T follicular helper cell (primary cell): Measurements from ENCODE around the gene ATP2B2.
"Not testable (repeated sequence)": the region's sequence is repeated elsewhere in the genome, so short reads cannot be mapped to it uniquely, and the experiment has no call there.

Source experiments
- DNase-seq: peaks from one replicate; pipeline ENCODE4 v3.0.0-alpha.2; 2020; ENCODE audit warnings: low read depth
- total RNA-seq, 2 experiments: gene quantifications; one replicate each; lab custom pipeline; 2026; lab: John Stamatoyannopoulos, UW

Gene ATP2B2
- 0 to 0.06 reads per million in 2 experiments for total RNA-seq

DNA sequence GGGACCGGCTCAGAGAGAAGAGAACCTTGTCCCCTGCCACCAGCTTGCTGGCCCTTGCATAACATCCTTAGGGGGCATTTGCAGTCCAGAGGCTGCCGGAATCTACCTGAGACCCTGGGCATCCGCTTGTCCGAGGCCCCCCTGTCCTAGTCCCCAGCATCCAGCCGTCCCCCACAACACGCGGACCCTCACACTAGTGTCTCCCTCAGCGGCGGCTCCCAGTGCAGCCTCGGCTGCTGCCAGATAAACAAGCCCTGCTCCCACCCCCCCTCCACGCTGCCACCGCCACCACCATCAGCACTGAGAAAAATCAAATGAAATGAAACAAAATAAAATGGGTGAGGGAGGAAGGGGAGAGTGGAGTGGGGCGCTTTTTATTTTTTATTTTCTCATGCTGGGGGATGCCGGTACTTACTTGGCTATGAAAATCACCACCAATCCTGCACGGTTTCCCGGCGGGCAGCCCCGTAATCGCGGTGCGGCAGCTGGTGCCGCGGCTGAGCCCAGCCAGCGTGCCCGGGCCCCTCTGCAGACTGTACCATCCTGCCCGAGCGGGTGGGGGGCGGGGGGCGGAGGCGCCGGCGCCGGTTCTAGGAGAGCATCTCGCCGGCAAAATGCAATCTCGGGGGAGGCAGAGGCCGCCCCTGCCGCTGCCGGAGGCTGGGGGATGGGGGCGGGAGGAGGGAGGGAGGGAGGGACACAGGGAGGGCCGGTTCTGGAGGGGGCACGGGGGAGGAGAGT lies at the start of gene ATP2B2:
TSS of gene ATP2B2 (minus strand) at position 537 of the 741 bp plus-strand sequence. CDS start 56,043 bp downstream, outside the sequence.
- no peak for DNase-seq

DNA sequence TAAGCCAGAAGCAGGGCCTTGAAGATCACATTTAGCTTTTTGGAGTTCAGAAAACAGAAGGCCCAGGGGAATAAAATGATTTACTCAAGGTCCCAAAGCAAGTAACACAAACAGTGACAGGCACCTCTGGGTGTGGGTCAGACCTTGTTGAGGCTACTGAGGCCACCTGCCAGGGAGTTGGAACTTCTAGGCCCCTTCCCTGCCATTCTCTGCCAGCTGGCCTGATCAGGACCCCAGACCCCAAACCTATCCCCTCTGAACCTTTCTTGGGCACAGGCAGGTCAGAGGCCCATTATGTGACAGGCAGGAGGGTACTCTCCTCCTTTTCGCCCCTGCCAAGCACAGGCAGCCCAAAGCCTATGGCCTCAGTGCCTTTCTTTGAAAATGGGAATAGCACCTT lies 49.4 kb upstream of the ATP2B2 start:
- DNase-seq, result no peak

DNA sequence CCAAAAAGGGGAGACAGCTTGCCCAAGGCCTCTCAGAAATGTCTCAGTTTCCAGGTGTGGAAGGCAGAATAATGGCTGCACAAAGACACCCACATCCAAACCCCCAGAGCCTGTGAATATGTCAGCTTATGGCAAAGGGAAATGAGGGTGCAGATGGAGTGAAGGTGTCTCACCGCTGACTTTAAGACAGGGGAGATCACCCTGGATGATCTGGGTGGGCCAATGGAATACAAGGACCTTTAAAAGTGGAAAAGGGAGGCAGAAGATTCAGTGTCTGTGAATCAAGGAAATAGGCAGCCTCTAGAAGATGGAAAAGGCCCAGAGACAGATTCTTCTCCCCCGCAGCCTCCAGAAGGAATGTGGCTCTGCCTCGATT lies 48.8 kb upstream of the ATP2B2 start:
- no peak for DNase-seq

DNA sequence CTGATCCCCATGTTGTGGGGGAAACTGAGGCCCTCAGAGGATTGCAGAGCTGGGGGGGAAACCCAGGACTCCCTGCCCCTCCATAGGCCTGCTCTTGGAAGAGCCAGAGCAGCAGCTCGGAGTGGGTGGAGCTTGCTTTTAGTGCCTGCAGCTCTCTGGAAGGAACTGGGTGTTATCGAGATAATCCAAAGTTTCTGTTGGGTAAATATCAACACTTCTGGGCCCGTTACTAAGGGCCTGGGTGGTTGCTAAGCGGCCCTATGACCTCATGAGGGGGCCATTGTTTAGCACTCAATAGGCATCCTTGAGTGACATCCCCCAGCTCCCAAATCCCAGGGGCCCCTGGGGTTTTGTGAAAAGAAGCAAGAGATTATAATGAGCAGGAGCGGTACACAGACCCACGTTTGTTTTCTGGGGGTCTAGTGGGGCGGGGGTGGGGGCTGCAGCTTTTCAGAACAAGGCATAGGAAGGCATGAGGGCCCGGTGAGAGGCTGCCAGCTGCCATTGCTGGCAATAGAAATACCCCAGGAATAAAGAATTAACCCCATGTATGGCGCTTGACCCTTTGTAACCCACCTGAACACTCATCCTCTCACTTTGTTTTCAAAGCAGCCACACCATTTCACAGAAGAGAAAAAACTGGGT lies 48.3 kb upstream of the ATP2B2 start:
- DNase-seq, result no peak

- DNase-seq, result no peak
Measured at GRCh38 chr3:10552631-10552943, 47.2 kb upstream of the ATP2B2 start.

GRCh38 chr3:10551821-10552630 lies 46.6 kb upstream of the ATP2B2 start:
- DNase-seq, result peak; percentile 13

DNA sequence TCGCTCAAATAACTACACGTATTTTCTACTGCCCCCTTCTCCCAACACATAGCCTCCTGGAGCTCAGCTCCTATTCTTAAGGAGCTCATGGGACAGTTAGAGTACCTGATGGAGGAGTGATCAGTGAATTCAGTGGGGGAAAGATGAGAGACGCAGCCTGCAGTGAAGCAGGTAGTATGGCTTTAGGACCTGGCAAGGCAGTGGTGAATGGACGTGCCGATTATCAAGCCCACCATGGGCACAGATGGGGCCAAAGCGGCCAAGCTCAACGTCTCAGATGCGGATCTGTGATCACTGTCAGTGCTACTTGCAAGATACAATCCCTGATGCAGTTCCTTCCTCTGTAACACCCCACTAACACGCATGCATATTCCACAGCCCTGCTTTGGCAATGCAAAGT lies 45.8 kb upstream of the ATP2B2 start:
- no peak for DNase-seq

- no peak for DNase-seq
Measured at GRCh38 chr3:10550705-10551104, 45.3 kb upstream of the ATP2B2 start.

- DNase-seq, result no peak
Measured at GRCh38 chr3:10549617-10550230, 44.3 kb upstream of the ATP2B2 start.

DNA sequence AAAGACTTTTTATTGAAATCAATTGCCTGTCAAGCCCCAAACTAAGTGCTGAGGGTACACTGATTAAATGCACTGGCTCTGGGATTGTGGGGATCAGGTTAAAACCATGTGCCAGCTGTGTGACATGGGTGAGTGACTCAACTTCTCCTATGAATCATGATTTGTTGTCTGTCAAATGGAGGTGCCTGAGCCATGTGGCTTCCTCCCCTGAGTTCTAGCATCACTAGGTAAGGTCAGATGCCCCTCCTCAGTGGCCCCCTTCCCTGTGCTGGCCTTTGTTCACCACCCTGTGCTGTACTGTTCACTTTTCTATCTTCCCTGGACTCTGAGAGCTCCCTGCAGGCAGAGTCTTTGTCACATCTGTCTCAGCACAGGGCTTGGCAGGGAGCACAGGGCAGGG lies 43.6 kb upstream of the ATP2B2 start:
- DNase-seq, result no peak

DNA sequence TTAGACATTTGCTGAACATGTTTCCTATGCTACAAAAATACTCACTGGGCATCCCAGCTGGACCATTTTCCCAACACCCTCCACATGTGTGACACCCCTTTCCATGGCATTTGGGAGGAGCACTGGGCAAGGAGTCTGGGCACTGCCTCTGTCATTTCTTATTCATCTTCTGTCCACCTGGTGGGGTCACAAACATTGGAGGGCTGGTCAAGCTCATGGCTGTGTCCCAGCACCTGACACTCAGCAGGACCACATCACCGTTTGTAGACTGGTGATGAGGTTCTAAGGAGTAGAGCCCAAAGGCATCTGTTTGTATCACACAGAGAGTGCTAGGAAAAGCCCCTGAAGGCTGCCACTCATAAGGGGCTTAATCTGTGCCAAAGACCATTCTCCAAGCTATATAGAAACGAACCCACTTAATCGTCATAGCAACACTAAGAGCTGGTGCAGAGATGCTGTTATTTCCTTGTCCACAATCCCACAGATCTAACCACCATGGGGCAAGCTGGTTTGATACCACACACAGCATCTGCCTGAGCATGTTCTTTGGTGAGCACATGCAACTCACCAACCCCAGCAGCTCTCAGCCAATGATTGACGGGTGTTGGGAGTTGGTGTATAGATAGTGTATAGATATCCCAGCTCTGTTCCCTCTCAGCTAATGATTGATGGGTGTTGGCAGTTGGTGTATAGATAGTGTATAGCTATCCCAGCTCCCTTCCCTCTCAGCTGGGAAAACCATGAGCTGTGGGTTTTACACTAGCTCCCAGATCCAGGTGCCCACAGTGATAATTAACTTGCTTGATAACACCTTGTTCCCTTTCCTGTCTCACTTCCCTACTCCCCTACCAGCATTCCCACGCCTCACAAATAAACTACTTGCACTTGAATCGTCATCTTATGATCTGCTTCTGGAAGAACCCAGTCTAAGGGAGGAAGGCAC lies 42.7 kb upstream of the ATP2B2 start:
- no peak for DNase-seq

- DNase-seq, result no peak
Measured at GRCh38 chr3:10547413-10547812, 42.0 kb upstream of the ATP2B2 start.

GRCh38 chr3:10546820-10547263 lies 41.5 kb upstream of the ATP2B2 start:
- no peak for DNase-seq

DNA sequence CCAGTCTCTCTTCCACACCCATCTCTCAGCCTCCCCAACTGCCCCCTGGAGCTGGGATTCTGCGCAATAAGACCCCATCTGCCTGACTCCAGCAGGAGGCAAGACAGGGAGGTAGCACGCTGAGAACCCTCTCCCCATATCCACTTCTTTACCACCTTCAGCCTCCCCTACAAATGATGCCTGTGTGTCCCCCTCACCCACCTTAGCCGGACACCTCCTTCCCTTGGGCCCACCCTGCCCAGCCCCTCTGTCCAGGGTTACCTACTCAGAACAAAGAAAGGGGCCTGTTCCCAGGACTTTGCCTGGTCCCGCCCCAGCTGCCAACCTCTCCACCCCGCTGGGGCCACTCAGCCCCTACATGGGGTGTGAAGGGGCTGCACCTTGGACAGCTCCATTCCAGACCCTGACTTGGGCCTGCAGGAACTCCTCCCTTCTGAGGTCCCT lies 40.8 kb upstream of the ATP2B2 start:
- DNase-seq, result no peak

DNA sequence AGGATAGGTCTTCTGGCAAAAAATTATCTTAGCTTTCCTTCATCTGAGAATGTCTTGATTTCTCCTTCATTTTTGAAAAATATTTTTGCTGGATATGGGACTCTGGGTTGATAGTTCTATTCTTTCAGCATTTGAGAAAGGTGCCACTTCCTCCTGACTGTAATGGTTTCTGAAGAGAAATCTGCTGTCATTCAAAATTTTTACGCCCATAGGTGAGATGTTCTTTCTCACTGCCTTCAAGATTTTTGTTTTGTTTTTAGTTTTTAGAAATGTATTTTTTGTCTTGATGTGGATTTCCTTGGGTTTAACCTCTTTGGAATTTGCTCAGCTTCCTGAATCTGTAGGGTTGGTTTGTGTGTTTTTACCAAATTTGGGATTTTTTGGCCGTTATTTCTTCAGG lies 37.1 kb upstream of the ATP2B2 start:
- no peak for DNase-seq

DNA sequence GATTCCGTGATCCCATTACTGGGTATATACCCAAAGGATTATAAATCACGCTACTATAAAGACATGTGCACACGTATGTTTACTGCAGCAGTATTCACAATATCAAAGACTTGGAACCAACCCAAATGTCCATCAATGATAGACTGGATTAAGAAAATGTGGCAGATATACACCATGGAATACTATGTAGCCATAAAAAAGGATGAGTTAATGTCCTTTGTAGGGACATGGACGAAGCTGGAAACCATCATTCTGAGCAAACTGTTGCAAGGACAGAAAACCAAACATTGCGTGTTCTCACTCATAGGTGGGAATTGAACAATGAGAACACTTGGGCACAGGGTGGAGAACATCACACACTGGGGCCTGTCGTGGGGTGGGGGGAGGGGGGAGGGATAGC lies 35.0 kb upstream of the ATP2B2 start:
- not testable (repeated sequence) for DNase-seq

DNA sequence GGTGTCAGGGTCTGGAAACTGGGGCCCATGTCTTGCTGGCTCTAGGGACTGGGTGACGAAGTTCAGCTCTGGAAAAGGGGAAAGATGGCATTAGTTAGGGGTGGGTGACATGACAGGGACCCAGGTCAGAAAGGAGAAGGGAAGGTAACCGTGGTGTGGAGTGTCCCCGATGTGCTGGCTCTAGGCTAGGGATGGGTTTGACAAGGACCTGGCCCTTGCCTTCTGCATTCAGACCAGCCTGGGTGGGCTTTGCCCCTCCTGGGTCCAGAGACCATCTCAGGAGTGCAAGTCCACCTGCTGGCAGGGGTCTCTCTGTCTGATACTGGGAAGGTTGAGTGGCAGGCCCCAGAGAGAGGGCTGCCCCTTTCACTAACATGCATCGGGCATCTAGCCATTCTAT lies 28.7 kb upstream of the ATP2B2 start:
- no peak for DNase-seq

DNA sequence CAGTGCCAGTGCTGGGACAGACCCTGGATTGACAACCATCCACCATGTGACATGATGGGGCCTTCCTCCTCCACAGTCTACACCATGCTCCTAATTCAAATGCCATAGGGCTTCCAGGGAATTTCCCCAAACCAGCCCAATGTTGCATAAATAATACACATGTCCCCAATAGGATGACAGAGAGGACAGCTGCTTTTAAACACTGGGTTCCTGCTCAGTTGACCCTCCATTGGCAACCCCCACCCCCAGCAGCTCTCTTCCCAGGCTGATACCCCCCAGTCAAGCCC lies 28.3 kb upstream of the ATP2B2 start:
- DNase-seq, result no peak

GRCh38 chr3:10532939-10533736 lies 27.8 kb upstream of the ATP2B2 start:
- DNase-seq, result no peak

- DNase-seq, result no peak
Measured at GRCh38 chr3:10531031-10531430, 25.6 kb upstream of the ATP2B2 start.

DNA sequence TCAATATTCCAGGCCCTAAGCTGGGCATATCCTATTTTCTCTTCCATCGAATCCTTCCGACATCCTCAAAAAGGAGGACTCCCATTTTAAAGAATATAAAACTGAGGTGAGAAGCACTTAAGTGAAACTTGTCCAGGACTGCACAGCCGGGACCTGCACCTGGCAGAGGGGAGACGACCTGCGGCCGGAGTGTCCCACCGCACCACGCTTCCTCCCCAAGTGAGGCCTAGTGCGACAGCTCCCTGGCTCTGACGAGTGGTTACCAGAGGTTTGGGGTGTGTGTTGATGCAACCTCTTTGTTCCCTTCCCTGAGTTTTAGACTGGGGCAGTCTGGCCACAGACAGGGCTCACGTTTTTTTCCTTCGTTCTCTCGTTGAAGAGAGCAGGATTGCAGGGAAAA lies 24.9 kb upstream of the ATP2B2 start:
- DNase-seq, result no peak
